Measurements from ENCODE around the gene PEPD.

DNA sequence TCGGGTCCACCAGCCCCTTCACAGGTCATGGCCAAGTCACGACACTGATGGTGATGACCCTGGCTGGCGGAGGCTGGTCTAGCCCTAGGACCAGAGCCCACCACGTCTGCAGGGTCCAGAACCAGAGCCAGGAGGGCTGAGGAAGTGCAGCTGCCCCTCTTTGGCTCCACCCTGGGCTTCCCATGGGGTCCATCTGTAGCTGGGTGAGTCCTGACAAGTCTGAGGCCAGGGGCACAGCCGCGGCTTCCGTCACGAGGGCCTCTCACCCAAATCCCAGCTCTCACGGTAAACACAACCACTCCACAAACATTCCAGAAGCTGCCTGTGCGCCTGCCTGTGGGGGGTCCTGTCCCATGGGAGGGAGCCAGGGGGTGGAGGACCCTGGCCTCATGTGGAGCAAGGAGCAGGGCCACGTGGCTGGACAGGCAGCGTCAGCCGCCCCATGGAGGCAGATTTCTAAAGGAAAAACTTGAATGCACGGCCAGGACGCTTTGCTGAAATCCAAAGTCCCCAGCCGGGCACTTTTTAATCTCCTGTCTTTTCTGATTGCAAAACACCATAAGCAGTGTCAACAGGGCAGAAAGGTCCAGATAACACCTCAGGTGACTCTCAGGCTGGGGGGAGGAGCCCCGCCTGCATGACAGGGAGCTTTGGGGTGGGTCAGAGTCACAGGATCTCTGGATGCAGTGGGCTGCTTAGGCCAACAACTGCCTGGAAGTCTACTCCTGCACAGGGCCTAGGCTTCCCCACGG, 118.2 kb downstream of the PEPD start:
- TF ChIP-seq EP300 (IDR thresholded peaks at IDR 0.05; ENCODE audit: low read depth) = no peak
- TF ChIP-seq CTCF (IDR thresholded peaks at IDR 0.05) = no peak
- TF ChIP-seq POLR2A (IDR thresholded peaks at IDR 0.05) = no peak
- no peak for TF ChIP-seq POLR2AphosphoS5 (IDR thresholded peaks at IDR 0.05)

Measured in transverse colon (tissue), 4 donors.